GOT3 (cell line): ENCODE results near the gene ABHD16B.
"Not testable (repeated sequence)": the region's sequence is repeated elsewhere in the genome, so short reads cannot be mapped to it uniquely, and the experiment has no call there.

Experiments used
- DNase-seq: peaks from one replicate; lab custom pipeline; 2025; ENCODE audit warnings: mixed read lengths; lab: John Stamatoyannopoulos, UW

The ABHD16B gene

DNA sequence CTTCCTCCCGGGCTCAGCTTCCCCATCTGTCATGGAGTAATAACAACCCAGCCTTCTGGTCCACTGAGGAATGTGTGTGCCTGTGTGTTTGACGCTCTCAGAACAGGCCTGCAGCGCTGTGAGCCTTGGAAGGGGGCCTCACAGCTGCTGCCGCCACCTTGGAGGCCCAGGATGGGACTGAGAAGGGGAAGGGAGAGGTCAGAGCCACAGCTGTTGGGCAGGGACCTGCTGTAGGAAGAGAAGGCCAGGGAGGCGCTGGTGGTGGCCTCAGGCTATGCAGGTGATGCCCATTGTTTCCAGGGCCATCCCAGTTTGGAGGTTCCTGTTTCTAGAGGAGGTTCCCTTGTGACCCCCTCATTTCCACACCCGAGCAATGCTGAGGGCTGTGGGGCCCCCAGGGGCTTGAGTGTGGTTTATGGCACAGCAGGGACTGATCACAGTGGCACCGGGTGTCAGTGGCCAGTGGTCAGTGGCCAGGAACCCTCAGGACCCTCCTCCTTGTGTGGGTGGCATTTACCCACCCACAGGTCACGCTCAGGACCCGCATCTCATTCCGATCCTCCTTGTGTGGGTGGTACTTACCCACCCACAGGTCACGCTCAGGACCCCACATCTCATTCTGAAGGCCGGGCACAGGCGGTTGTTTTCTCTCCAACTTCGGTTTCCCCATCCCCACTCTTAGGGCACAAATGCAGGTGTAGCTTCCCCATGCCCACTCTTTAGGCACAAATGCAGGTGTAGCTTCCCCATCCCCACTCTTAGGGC, 17.8 kb downstream of the ABHD16B start:
- no peak for DNase-seq

DNA sequence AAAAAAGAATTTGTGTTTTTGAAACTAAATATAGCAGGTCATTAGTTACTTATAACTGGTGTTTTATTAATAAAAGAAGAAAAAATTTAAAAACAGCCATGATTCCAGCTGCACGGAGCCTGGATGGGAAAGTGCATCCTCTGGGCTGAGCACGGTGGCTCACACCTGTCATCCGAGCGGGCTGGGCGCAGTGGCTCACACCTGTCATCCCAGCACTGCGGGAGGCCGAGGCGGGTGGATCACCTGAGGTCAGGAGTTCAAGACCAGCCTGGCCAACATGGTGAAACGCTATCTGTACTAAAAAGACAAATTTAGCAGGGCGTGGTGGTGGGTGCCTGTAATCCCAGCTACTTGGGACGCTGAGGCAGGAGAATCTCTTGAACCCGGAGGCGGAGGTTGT, 19.6 kb downstream of the ABHD16B start:
- DNase-seq = not testable (repeated sequence)

DNA sequence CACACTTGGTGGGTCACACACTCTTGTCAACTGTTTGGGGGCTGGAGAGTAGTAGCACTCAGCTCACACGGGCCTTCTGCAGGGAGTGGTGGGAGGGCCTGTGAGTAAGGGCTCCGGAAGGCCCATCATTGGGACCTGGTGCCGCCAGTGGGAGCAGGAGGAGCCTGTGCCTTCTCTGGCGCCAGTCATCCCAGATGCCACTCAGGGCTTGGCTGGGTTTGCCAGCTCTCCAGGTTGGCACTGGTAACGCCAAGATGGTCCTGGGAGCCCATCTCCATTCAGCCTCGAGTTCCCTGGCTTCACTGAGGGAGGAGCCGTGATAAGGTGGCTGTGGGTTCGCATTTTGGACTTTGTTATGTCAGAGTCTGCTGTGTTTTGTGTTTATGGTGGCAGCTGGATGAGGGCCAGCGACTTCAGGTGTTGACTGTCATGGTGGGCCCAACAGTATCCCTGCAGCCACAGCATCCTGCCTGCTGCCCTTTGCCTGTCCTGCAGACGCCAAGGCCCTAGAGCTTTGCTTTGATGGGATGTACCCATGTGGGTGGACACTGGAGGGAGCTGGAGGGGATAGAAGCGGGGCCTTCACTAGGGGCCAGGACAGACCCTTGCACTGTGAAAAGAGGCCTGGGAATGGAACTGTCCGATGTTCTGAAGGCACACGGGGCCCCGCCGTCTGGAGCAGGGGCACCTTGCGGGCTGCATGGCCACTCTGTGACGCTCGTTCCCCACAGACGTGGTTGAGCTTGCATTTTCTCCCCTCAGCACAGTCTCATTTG, 20.3 kb downstream of the ABHD16B start:
- DNase-seq = no peak

GRCh38 chr20:63882257-63883200, 21.2 kb downstream of the ABHD16B start:
- no peak for DNase-seq

GRCh38 chr20:63883201-63883593, 21.9 kb downstream of the ABHD16B start:
- DNase-seq = no peak

DNA sequence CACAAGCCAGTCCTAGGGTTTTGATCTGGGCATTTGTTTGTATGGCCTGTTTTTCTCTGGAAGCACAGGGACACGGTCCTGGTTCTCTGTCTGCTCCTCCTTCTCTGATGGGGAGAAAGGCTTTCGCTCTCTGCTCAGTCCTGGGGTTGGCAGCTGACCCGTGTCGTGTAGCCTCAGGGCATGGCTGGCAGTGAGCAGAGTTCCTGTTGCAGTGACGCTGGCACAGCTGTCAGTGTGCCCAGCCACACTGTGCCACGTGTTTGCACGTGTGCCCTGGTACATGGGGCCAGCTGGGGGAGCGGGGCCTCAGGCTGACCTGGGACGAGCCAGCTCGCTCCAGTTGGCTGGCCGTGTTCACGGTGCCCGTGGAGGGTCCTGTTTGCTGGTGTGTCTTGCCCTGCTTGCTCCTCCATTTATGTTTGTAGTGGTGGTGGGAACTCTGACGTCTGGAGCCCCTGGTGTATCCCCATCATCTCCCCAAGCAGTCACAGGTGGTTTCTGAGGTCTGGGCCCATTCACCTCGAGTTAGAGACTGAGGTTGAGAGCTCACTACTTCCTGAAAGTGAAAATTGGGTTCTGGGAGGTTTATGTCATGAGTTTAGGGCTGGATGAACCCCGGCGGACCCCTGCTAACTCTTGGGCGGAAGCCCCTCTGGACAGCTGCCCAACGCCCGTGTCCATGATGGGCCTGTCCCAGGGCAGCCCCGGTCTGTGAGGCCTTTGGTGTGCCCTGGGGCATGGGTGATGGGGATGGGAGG, 23.4 kb downstream of the ABHD16B start:
- DNase-seq = no peak

DNA sequence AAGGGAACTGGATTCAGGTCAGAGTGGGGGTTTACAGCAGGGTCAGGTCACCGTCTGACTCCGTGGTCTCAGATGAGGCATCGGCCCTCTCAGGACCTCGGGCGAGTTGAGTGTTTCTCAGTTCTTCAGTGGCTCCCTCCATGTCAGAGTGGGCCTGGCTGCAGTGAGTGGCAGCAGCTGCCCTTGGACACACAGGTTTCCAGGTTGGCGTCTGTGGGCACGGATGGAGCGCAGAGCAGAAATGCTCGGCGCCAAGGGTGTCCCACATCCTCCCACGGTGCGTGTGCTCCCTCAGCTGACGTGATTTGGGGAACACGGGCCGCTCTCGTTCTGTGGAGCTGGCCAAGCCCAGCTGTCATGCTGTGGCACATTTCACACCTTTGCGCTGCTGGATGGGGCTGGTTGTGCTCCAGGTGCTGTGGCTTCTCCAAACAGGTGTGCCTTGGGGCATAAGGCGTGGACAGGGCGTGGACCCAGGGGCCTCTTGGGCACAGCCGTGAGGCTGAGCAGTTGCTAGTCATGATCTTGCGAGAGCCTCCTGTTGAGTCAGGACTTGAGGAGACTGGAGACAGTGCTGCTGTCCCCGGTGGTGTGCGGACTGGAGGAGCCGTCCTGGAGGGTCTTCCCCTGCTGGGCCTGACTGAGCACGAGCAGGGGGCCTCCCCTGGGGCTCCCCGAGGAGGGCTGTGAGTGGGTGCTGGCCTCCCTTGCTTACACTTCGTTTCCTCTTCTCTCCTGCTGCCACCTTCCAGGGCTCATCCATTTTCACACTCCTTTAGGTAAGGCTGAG, 24.2 kb downstream of the ABHD16B start:
- DNase-seq = no peak

DNA sequence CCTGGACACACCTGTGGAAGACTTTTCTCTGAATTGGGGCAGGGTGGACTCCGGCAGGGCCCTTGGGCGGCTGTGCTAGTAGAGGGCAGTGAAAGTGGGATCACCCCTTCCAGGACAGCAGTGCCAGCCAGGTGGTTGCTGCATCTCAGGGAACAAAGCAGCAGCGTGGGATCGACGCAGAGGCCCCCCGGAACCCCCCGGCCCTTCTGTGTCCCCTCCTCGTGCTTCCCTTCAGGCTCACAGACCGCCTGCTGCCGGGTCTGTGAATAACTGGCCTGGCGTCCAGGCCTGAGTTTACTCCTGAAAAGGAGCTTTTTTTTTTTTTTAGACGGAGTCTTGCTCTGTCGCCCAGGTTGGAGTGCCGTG, 24.7 kb downstream of the ABHD16B start:
- no peak for DNase-seq

DNA sequence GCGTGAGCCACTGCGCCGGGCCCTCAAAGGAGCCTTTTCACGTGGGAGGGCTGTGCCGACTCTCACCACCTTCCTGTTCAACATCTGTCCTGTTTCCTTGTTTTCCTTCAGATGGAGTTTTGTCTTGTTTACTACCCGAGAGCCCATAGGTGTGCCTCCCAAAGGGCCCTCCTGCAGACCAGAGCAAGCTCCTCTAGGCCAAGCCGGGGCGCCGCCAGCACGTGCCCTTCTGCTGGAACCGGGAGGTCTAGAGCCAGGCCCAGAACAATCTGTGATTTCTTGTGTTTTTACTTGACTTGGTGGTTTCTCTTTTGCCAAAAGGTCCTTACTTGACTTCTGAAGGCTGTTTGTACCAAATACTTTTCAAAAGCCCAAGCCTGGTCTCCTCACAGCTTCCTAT, 25.6 kb downstream of the ABHD16B start:
- DNase-seq = no peak

DNA sequence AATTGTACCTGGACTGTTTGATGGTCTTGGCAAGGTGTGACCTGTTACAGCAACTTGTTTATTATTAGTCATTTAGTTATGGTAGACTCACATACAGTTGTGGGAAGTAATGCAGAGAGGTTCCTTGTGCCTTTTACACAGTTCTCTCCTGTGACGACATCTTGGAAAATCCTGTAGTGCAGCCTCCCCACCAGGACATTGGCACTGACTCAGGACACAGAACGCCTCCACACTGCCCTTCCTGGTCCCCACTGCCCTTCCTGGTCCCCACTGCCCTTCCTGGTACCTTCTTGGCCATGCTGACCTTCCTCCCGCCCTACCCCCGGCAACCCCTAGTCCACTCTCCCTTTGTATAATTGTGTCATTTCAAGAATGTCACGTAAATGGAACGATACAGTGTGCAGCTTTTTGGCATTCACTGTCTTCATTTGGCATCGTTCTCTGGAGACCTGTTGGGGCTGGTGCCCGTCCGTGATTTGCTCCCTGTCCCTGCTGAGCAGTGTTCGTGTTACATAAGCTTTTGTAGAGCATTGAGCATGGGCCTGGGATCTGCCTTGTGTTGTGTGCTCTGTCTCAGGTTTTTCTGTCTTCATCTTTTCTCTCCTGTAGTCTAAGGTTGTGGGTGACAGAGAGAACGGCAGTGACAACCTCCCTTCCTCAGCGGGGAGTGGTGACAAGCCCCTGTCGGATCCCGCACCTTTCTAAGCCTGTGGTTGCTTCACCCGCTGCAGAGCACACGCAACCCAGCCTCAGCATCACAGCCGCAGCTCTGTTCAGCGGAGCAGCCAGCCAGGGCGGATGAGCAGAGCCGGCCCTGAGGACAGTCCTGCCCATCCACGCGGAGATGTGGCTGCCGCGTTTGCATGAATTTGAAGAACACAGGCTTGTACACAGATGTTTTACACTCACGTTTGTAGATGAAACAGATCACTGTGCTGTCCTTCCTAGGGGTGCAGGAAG, 28.2 kb downstream of the ABHD16B start:
- DNase-seq = no peak

- DNase-seq = no peak
Observed at GRCh38 chr20:63890201-63890576, 28.9 kb downstream of the ABHD16B start.

DNA sequence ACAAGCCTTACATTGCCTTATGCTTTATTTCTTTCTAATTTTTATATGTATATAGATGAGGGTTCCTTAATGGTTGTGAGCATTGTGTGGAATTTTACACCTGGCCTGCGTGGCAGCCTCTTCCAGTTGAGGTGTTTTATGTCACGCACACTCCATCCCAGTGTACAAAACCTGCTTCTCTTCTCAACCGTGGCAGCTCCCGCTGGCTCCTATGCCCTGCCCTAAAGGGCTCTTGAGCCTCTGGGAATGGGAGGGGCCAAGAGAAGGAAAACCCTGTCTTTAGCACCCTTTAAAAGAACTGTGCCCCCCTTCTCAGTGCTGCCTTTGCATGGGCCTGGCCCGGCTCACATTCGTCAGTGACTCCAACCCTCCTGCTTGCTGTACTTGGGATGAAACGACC, 29.3 kb downstream of the ABHD16B start:
- DNase-seq = no peak

DNA sequence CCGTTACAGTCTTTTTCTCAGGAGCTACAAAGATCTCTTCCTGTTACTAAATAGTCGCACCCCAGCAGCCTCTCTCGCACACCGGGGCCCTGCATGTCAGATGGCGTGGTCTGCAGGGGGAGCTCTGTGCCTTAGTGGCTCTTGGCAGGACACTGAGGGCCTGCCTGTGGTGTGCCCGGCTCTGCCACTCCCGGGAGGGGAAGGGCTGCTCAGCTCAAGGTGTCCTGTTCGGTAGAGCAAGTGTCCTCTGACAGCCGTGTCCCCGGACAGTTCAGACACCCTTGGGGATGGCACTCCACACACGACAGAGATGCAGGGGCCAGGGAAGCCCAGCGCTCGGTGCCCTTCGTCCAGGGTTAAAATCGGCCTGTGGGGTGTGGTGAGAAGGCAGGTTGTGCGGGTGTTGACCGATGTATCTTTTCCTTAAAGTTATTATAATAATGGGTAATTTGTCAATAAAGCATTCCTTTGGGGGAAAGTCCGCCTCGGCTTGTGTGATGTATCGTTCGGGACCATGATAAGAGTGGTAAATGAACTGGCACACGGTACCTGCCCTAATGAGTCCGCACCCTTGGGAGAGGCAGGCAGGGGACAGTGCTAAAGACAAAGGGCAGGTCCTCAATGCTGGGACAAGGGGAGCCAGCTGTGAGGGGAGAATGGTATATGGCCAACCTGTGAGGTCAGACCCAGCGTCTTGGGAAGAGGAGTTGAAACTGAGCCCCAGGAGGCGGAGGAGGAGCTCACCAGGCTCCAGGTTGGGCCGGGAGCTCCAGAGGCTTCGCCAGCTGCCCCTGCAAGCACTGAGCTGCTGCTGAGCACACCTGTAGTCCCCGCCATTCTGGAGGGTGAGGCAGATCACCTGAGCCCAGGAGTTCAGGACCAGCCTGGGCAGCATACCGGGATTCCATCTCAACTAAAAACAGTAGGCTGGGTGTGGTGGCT, 30.0 kb downstream of the ABHD16B start:
- no peak for DNase-seq

GRCh38 chr20:63892402-63892801, 31.1 kb downstream of the ABHD16B start:
- DNase-seq = no peak

- DNase-seq = no peak
Observed at GRCh38 chr20:63893999-63894357, 32.7 kb downstream of the ABHD16B start.

GRCh38 chr20:63894358-63895201, 33.3 kb downstream of the ABHD16B start, which contains the start of gene DNAJC5:
DNAJC5 (plus strand) TSS chr20:63895126; CDS start chr20:63928346, 33,220 bp downstream.
- peak; percentile 84 for DNase-seq

DNA sequence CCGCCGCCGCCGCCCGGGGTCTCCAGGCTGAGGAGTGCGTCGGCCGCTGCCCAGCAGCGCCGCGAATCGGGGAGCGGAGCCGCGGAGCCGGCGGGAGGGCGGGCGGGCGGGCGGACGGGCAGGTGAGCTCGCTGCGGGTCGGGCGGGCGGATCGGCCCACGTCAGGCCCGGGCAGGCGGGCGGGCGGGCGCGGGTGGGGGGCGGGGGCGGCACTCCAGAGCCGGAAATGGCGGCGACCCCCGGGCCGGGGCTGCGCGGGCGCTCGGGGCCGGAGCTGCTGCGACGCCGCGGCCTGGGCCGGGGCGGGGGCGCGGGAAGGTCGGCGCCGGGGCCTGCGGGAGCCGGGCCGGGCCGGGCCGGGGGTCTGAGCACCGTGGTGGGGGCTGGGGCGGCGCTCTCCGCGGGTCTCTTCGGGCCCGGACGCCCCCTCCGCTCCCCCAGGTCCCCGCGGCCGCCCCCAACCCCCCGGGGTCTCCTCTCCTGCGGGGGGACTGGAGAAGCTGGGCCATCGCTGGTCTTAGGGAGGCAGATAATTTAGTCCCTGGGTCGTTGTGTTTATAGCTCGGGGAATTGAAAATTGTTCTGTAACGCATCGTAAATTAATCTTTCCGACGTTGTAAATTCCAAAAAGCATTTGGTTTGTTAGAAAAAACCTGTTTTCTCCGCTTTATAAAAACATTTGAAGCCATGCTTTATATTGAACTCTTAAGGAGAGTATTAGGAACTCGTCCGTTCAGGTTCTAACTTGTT, 34.1 kb downstream of the ABHD16B start:
- no peak for DNase-seq
